ENCODE results near the gene MYOT. TPM values are rescaled to one million over a fixed set of nuclear protein-coding genes. Genes with fewer than 3 reads are reported as not detected.

Gene MYOT
- total RNA-seq, 1 experiment from 2014 or later = not detected

- Histone ChIP-seq H3K9ac (ENCODE audit: extremely low read depth, insufficient read length, low read length) (no peak overlapping the region), H2AFZ (ENCODE audit: low read length) (no peak overlapping the region), H2BK120ac (ENCODE audit: low read depth, low read length, poor library complexity, severe bottlenecking) (no peak overlapping the region), H3K18ac (ENCODE audit: insufficient read length, low read depth, low read length) (no peak overlapping the region), H3T11ph (ENCODE audit: low read length) (no peak overlapping the region), H3K14ac (ENCODE audit: insufficient read depth, low read length) (no peak overlapping the region), H3K23me2 (ENCODE audit: insufficient read length, low read depth, low read length, poor library complexity, severe bottlenecking) (no peaks in the 10 kb centered on the region), H3K4me2 (ENCODE audit: insufficient read depth, insufficient read length, low read length) (no peak overlapping the region), H3K4ac (ENCODE audit: low read depth, low read length) (no peak overlapping the region), H3K79me2 (ENCODE audit: insufficient read depth, low read length) (no peaks in the 10 kb centered on the region), H3K4me1 (ENCODE audit: insufficient read depth, low read length) (no peaks in the 10 kb centered on the region), H3K56ac (ENCODE audit: insufficient read length, low read depth, low read length) (no peak overlapping the region), H3K23ac (ENCODE audit: insufficient read length, low read depth, low read length) (no peak overlapping the region), H3K27ac (ENCODE audit: insufficient read length, low read depth, low read length) (no peak overlapping the region), H4K5ac (ENCODE audit: insufficient read length, low read depth, low read length) (no peak overlapping the region), H3K27me3 (ENCODE audit: insufficient read depth, low read length) (no peaks in the 10 kb centered on the region), H4K91ac (ENCODE audit: insufficient read length, low read depth, low read length) (no peak overlapping the region), H3K9me3 (ENCODE audit: control insufficient read depth, low read depth, low read length) (no peaks in the 10 kb centered on the region), H2BK5ac (ENCODE audit: insufficient read length, low read length) (no peak overlapping the region), H3K79me1 (ENCODE audit: insufficient read depth, low read depth, low read length, poor library complexity, severe bottlenecking) (no peaks in the 10 kb centered on the region), H2BK15ac (ENCODE audit: low read depth, low read length) (no peak overlapping the region), H4K20me1 (ENCODE audit: control insufficient read depth, insufficient read depth, insufficient read length) (no peaks in the 10 kb centered on the region), H2BK12ac (ENCODE audit: insufficient read length, low read depth, low read length) (no peak overlapping the region), H4K8ac (replicated peaks; ENCODE audit: insufficient read length, low read depth, low read length) (no peak overlapping the region), H2AK5ac (ENCODE audit: insufficient read length, low read length) (no peak overlapping the region), H2BK20ac (ENCODE audit: low read depth, low read length, poor library complexity, severe bottlenecking) (no peak overlapping the region)
- Mint-ChIP-seq H3K9me3 (no peaks in the 10 kb centered on the region), H3K27ac (no peak overlapping the region), H3K36me3 (ENCODE audit: insufficient read depth in 1 of 3, low read depth in 3 of 3) (no peaks in the 10 kb centered on the region), H3K4me3 (no peak overlapping the region), H3K27me3 (ENCODE audit: low read depth) (no peaks in the 10 kb centered on the region), H3K4me1 (no peaks in the 10 kb centered on the region)
- DNase-seq = no peak
- no peak for TF ChIP-seq CTCF (conservative IDR thresholded peaks at IDR 0.05)
Measured at GRCh38 chr5:137845472-137845871, 22.2 kb upstream of the MYOT start.

All from H9 (cell line).